SK-N-SH treated with all-trans-retinoic acid at 6 μM for 48 hours (cell line): ENCODE data around the gene SCN2B.

Source experiments
- ATAC-seq: fragments of 200-7000 bp; cut with Tn5 transposase; 3 replicates; pipeline ENCODE4 v1.9.1; 2020; ENCODE audit warnings: mild to moderate bottlenecking, moderate library complexity
- ARNTL ChIP-seq: fragments of 450-650 bp; formaldehyde crosslinking; IDR thresholded peaks from 2 replicates; pipeline ENCODE4 v1.5.0; 2020; ENCODE audit warnings: low read depth, mild to moderate bottlenecking, moderate library complexity, borderline replicate concordance
- CREB5 ChIP-seq: fragments of 250-450 bp; sonication (Bioruptor Pico); IDR thresholded peaks from 2 replicates; pipeline ENCODE4 v1.5.1; 2020; ENCODE audit warnings: low read depth, mild to moderate bottlenecking, moderate library complexity
- GLIS3 ChIP-seq: fragments of 250-450 bp; sonication (Bioruptor Pico); IDR thresholded peaks from 2 replicates; pipeline ENCODE4 v1.5.0; 2020; ENCODE audit warnings: mild to moderate bottlenecking, moderate library complexity
- ISL1 ChIP-seq: fragments of 250-450 bp; sonication (Bioruptor Pico); IDR thresholded peaks from 2 replicates; pipeline ENCODE4 v2.1.2; 2022; ENCODE audit warnings: mild to moderate bottlenecking, moderate library complexity
- OSR1 ChIP-seq: fragments of 250-450 bp; sonication (Bioruptor Pico); IDR thresholded peaks from 2 replicates; pipeline ENCODE4 v1.8.0; 2022; ENCODE audit warnings: moderate library complexity, mild to moderate bottlenecking, inconsistent platforms
- PPARA ChIP-seq: fragments of 250-450 bp; sonication (Bioruptor Pico); IDR thresholded peaks from 2 replicates; pipeline ENCODE4 v1.5.0; 2020; ENCODE audit warnings: mild to moderate bottlenecking, borderline replicate concordance
- SNAI2 ChIP-seq: fragments of 250-450 bp; sonication (Bioruptor Pico); IDR thresholded peaks from 2 replicates; pipeline ENCODE4 v1.5.0; 2020; ENCODE audit warnings: mild to moderate bottlenecking, moderate library complexity
- TCF4 ChIP-seq: fragments of 250-450 bp; sonication (Bioruptor Pico); IDR thresholded peaks from 2 replicates; pipeline ENCODE4 v1.8.0; 2021; ENCODE audit warnings: mild to moderate bottlenecking, moderate library complexity, borderline replicate concordance
- TSHZ2 ChIP-seq: fragments of 250-450 bp; sonication (Bioruptor Pico); IDR thresholded peaks from 2 replicates; pipeline ENCODE4 v1.5.0; 2020; ENCODE audit warnings: mild to moderate bottlenecking, moderate library complexity
- ZC3H10 ChIP-seq: fragments of 250-450 bp; sonication (Bioruptor Pico); IDR thresholded peaks from 2 replicates; pipeline ENCODE4 v1.5.1; 2021; ENCODE audit warnings: mild to moderate bottlenecking, moderate library complexity
- ZFP3 ChIP-seq: fragments of 250-450 bp; sonication (Bioruptor Pico); IDR thresholded peaks from 2 replicates; pipeline ENCODE4 v1.5.0; 2020; ENCODE audit warnings: mild to moderate bottlenecking, moderate library complexity
- ZFP30 ChIP-seq: fragments of 450-650 bp; formaldehyde crosslinking; IDR thresholded peaks from 2 replicates; pipeline ENCODE4 v1.5.0; 2022; ENCODE audit warnings: mild to moderate bottlenecking, moderate library complexity
- ZNF565 ChIP-seq: fragments of 450-650 bp; formaldehyde crosslinking; conservative IDR thresholded peaks from 2 replicates; pipeline ENCODE4 v1.5.0; 2020; ENCODE audit warnings: low read depth, mild to moderate bottlenecking, moderate library complexity
- ZNF70 ChIP-seq: fragments of 450-650 bp; formaldehyde crosslinking; IDR thresholded peaks from 2 replicates; pipeline ENCODE4 v1.5.0; 2020; ENCODE audit warnings: mild to moderate bottlenecking, moderate library complexity
- ZNF8 ChIP-seq: fragments of 450-650 bp; formaldehyde crosslinking; IDR thresholded peaks from 2 replicates; pipeline ENCODE4 v1.5.0; 2020; ENCODE audit warnings: mild to moderate bottlenecking, moderate library complexity
- TF ChIP-seq, protein P1 (sequence below): fragments of 250-450 bp; sonication (Bioruptor Pico); IDR thresholded peaks from 2 replicates; pipeline ENCODE4 v1.8.0; 2021; ENCODE audit warnings: low read depth, mild to moderate bottlenecking, moderate library complexity, borderline replicate concordance
- TF ChIP-seq, protein P2 (sequence below): fragments of 250-450 bp; sonication (Bioruptor Pico); IDR thresholded peaks from 2 replicates; pipeline ENCODE4 v1.8.0; 2020; ENCODE audit warnings: mild to moderate bottlenecking, moderate library complexity, borderline replicate concordance

SCN2B gene

DNA sequence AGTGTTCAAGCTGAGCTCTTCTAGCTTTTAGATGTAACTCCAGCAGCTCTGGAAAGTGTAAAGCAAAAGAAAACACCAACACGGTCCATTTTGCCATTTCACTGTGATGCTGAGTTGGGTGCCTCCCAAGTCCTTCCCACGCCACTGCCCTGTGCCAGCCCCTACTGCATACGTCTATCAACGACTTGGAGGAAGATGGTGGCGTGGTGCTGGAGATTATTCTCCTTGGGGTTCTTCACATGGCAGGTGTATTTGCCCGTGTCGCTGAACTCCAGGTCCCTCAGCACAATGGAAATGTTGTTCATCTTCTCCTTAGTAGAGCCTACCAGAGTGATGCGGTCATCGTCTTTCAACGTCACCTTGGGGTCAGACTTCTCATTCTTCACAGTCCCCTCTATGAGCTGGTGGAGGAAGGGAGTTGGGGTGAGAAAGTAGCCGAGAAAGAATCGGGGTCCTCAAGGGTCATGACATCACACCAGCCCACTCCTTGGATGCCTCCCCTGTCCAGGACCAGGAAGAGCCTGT, 32.7 kb downstream of the SCN2B start:
- ATAC-seq: no peak
- TF ChIP-seq ZC3H10 (CRISPR knock-in tag) (no peak), PPARA (CRISPR knock-in tag) (no peak), GLIS3 (CRISPR knock-in tag) (no peak), ZFP30 (CRISPR knock-in tag) (no peak), ARNTL (CRISPR knock-in tag) (no peak), CREB5 (CRISPR knock-in tag) (no peak), TSHZ2 (no peak)
- TF ChIP-seq, protein P1, sequence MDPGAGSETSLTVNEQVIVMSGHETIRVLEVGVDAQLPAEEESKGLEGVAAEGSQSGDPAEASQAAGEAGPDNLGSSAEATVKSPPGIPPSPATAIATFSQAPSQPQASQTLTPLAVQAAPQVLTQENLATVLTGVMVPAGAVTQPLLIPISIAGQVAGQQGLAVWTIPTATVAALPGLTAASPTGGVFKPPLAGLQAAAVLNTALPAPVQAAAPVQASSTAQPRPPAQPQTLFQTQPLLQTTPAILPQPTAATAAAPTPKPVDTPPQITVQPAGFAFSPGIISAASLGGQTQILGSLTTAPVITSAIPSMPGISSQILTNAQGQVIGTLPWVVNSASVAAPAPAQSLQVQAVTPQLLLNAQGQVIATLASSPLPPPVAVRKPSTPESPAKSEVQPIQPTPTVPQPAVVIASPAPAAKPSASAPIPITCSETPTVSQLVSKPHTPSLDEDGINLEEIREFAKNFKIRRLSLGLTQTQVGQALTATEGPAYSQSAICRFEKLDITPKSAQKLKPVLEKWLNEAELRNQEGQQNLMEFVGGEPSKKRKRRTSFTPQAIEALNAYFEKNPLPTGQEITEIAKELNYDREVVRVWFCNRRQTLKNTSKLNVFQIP (CRISPR knock-in tag): no peak

DNA sequence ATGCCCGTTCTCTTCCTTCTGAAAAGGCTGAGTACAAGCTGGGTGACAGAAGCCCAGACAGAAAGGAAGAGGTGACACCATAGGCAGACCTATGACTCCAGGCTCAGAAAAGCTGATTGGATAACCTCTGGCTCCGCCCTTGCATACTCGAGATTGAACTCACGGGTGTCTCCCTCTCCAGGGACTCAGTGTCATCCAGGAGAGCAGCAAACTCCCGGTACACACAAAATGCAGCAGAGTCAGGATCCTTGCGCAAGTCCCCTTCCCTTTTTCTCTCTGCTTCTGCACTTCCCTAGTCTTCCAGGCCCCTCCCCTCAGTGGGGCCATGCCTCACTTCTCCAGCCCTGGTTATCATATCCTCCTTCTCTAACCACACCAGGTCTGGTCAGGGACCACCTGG, 33.6 kb downstream of the SCN2B start:
- TF ChIP-seq ZFP30 (CRISPR knock-in tag) (no peak), TCF4 (CRISPR knock-in tag) (no peak), ARNTL (CRISPR knock-in tag) (no peak), SNAI2 (CRISPR knock-in tag) (no peak), ZNF565 (CRISPR knock-in tag) (no peak), ZNF70 (CRISPR knock-in tag) (no peak), PPARA (CRISPR knock-in tag) (no peak), ZNF8 (no peak), ISL1 (CRISPR knock-in tag) (no peak), ZFP3 (CRISPR knock-in tag) (no peak)
- TF ChIP-seq, protein P1 (CRISPR knock-in tag): no peak
- TF ChIP-seq, protein P2, sequence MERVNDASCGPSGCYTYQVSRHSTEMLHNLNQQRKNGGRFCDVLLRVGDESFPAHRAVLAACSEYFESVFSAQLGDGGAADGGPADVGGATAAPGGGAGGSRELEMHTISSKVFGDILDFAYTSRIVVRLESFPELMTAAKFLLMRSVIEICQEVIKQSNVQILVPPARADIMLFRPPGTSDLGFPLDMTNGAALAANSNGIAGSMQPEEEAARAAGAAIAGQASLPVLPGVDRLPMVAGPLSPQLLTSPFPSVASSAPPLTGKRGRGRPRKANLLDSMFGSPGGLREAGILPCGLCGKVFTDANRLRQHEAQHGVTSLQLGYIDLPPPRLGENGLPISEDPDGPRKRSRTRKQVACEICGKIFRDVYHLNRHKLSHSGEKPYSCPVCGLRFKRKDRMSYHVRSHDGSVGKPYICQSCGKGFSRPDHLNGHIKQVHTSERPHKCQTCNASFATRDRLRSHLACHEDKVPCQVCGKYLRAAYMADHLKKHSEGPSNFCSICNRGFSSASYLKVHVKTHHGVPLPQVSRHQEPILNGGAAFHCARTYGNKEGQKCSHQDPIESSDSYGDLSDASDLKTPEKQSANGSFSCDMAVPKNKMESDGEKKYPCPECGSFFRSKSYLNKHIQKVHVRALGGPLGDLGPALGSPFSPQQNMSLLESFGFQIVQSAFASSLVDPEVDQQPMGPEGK (CRISPR knock-in tag): no peak
- no peak for ATAC-seq

DNA sequence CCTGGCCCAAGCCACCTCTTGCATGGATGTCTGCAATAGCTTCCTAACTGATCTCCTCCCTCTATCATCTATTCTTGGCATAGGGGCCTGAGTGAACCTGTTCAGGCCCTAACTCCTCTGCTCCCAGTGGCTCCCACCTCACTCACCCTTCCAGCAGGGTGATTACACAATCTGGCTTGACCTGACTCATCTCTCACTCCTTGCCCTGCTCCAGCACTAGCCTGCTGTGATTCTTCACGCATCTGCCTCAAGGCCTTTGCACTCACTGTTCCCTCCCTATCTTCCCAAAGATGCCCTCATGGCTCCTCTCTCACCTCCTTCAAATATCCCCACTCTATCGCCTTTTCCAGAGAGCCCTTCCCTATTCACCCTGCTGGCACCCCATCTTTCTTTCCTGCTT, 34.4 kb downstream of the SCN2B start:
- no peak for TF ChIP-seq OSR1 (CRISPR knock-in tag)
- TF ChIP-seq, protein P1 (CRISPR knock-in tag): no peak
- ATAC-seq: no peak
